CD4-positive, alpha-beta T cell (primary cell): Measurements from ENCODE around the gene P4HA1. TPM values are rescaled to one million over a fixed set of nuclear protein-coding genes. Genes with fewer than 3 reads are reported as not detected.
"Not testable (repeated sequence)": the region's sequence is repeated elsewhere in the genome, so short reads cannot be mapped to it uniquely, and the experiment has no call there.

ENCODE experiments used
- ATAC-seq: fragments of 200-7000 bp; cut with Tn5 transposase; one replicate; pipeline ENCODE4 v1.10.0; 2022; ENCODE audit warnings: mild to moderate bottlenecking; ENCODE audit not compliant: poor library complexity
- CTCF ChIA-PET: fragments of 350-600 bp; sonication (Branson Sonifier 250); formaldehyde crosslinking; loops from one replicate; lab custom pipeline; 2021; ENCODE audit warnings: antibody characterized with exemption, inconsistent platforms; lab: Charles Lee
- POLR2A ChIA-PET: fragments of 350-600 bp; sonication (Branson Sonifier 250); formaldehyde crosslinking; loops from one replicate; lab custom pipeline; 2021; ENCODE audit warnings: antibody characterized with exemption, inconsistent platforms; lab: Charles Lee
- DNase-seq, 14 experiments: peaks; one replicate each; pipeline ENCODE4 v3.0.0-alpha.2; 2013 to 2020; ENCODE audit warnings: mixed read lengths in 2 of 14
- H3K27ac ChIP-seq, 2 donors: one replicate each; pipeline versions ENCODE4 v1.5.1 to v1.7.0; 2013; ENCODE audit warnings: low read length in 2 of 2, low read depth in 1 of 2, mild to moderate bottlenecking in 1 of 2
- H3K27me3 ChIP-seq, 2 experiments: 1 replicate in 1 of 2; 2 replicates in 1 of 2; pipeline versions ENCODE4 v1.6.1 to v1.7.0; 2013; ENCODE audit warnings: low read length in 2 of 2, control low read depth in 1 of 2, mild to moderate bottlenecking in 1 of 2, moderate library complexity in 1 of 2; ENCODE audit not compliant: insufficient read depth in 2 of 2, control insufficient read depth in 1 of 2
- H3K36me3 ChIP-seq: one replicate; pipeline ENCODE4 v1.6.1; 2013; ENCODE audit warnings: low read length, control low read depth; ENCODE audit not compliant: insufficient read depth
- H3K4me1 ChIP-seq: one replicate; pipeline ENCODE4 v1.6.1; 2013; ENCODE audit warnings: low read length, control low read depth; ENCODE audit not compliant: insufficient read depth
- H3K4me3 ChIP-seq: one replicate; pipeline ENCODE4 v1.5.1; 2013; ENCODE audit warnings: mild to moderate bottlenecking, low read length, moderate library complexity
- H3K9me3 ChIP-seq, 2 experiments: 1 replicate in 1 of 2; 2 replicates in 1 of 2; pipeline versions ENCODE4 v1.6.1 to v1.7.0; 2013; ENCODE audit warnings: low read length in 2 of 2, mild to moderate bottlenecking in 2 of 2, control low read depth in 1 of 2, moderate library complexity in 1 of 2; ENCODE audit not compliant: control insufficient read depth in 1 of 2, insufficient read depth in 1 of 2
- H3K27ac Mint-ChIP-seq: one replicate; pipeline ENCODE4 v1.8.0; 2020; ENCODE audit warnings: mixed read lengths
- H3K27me3 Mint-ChIP-seq: one replicate; pipeline ENCODE4 v1.8.0; 2021; ENCODE audit warnings: mixed read lengths
- H3K36me3 Mint-ChIP-seq: one replicate; pipeline ENCODE4 v1.8.0; 2021; ENCODE audit warnings: low read depth, mixed read lengths
- H3K4me1 Mint-ChIP-seq: one replicate; pipeline ENCODE4 v1.8.0; 2021; ENCODE audit warnings: low read depth, mixed read lengths
- H3K4me3 Mint-ChIP-seq: one replicate; pipeline ENCODE4 v1.8.0; 2020; ENCODE audit warnings: mild to moderate bottlenecking, mixed read lengths
- H3K9me3 Mint-ChIP-seq: one replicate; pipeline ENCODE4 v1.8.0; 2020; ENCODE audit warnings: mixed read lengths
- intact Hi-C, 2 experiments: fragments of 100-400 bp; cut with DNase I in 1 of 2; cut with micrococcal nuclease in 1 of 2; formaldehyde crosslinking; loops; one replicate each; pipeline versions ENCODE4 v1.15.1 to v1.9.0; 2023 to 2025; cut with DNase I, micrococcal nuclease
- total RNA-seq, 174 experiments: library from RNA in 2 of 174; stranded (reverse) in 2 of 174; gene quantifications; one replicate each; pipeline ENCODE4 v1.2.3 and lab custom pipeline; 2021 to 2026
- TF ChIP-seq, protein P1 (sequence below): fragments of 200-600 bp; IDR thresholded peaks from one replicate; pipeline ENCODE4 v1.8.0; 2022; ENCODE audit warnings: antibody characterized with exemption, mild to moderate bottlenecking

Gene P4HA1
- total RNA-seq, 2 experiments from 2014 or later, result 9.0 to 9.1 TPM

DNA sequence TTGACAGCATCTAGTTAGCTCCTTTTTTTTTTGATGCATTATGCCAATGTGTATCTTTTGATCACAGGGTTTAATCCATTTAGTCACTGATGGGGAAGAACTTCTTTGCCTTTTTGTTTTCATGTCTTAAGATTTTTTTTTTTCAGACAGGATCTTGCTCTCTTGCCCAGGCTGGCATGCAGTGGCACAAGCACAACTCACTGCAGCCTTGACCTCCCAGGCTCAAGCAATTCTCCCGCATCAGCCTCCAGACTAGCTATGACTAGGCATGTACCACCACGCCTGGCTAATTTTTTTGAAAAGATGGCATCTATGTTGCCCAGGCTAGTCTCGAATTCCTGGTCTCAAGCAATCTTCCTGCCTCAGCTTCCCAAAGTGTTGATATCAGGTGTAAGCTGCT is 95.7 kb downstream of the P4HA1 start:
- Mint-ChIP-seq H3K36me3 (peaks cover 54% of the 10 kb centered on the region), H3K9me3 (peaks cover 4% of the 10 kb centered on the region), H3K4me3 (no peak overlapping the region), H3K4me1 (no peaks in the 10 kb centered on the region), H3K27me3 (no peaks in the 10 kb centered on the region), H3K27ac (no peak overlapping the region)
- Histone ChIP-seq H3K4me3 (no peak overlapping the region), H3K9me3 (peaks cover 0 to 8% of the 10 kb centered on the region in 2 experiments), H3K36me3 (peaks cover 11% of the 10 kb centered on the region), H3K4me1 (no peaks in the 10 kb centered on the region), H3K27ac (no peak overlapping the region), H3K27me3 (no peaks in the 10 kb centered on the region)
- DNase-seq (no peak), ATAC-seq (no peak)
- ChIA-PET POLR2A (no interaction called here), CTCF (no interaction called here)
- intact Hi-C loops, result no loop called here
- TF ChIP-seq, protein P1, sequence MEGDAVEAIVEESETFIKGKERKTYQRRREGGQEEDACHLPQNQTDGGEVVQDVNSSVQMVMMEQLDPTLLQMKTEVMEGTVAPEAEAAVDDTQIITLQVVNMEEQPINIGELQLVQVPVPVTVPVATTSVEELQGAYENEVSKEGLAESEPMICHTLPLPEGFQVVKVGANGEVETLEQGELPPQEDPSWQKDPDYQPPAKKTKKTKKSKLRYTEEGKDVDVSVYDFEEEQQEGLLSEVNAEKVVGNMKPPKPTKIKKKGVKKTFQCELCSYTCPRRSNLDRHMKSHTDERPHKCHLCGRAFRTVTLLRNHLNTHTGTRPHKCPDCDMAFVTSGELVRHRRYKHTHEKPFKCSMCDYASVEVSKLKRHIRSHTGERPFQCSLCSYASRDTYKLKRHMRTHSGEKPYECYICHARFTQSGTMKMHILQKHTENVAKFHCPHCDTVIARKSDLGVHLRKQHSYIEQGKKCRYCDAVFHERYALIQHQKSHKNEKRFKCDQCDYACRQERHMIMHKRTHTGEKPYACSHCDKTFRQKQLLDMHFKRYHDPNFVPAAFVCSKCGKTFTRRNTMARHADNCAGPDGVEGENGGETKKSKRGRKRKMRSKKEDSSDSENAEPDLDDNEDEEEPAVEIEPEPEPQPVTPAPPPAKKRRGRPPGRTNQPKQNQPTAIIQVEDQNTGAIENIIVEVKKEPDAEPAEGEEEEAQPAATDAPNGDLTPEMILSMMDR, result no peak

- no peaks in the 10 kb centered on the region for H3K36me3 ChIP-seq
- Mint-ChIP-seq H3K4me3 (no peak overlapping the region), H3K27me3 (no peaks in the 10 kb centered on the region), H3K27ac (no peak overlapping the region), H3K4me1 (no peaks in the 10 kb centered on the region), H3K36me3 (peaks cover 61% of the 10 kb centered on the region), H3K9me3 (peaks cover 4% of the 10 kb centered on the region)
- TF ChIP-seq, protein P1, result no peak
- H3K27ac ChIP-seq, result no peak overlapping the region
- H3K4me1 ChIP-seq, result no peaks in the 10 kb centered on the region
- intact Hi-C loops, result no loop called here
- ChIA-PET CTCF (no interaction called here), POLR2A (no interaction called here)
- no peak for DNase-seq
- H3K27me3 ChIP-seq, result no peaks in the 10 kb centered on the region
- no peak overlapping the region for H3K4me3 ChIP-seq
- no peak for ATAC-seq
- peaks cover 0 to 8% of the 10 kb centered on the region in 2 experiments for H3K9me3 ChIP-seq
These were observed 99.6 kb downstream of the P4HA1 start for GRCh38 chr10:72997099-72997498.

DNA sequence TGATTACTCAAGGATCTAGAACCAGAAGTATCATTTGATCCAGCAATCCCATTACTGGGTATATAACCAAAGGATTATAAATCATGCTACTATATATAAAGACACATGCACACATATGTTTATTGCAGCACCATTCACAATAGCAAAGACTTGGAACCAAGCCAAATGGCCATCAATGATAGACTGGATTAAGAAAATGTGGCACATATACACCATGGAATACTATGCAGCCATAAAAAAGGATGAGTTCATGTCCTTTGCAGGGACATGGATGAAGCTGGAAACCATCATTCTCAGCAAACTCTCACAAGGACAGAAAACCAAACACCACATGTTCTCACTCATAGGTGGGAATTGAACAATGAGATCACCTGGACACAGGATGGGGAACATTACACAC is 101.2 kb downstream of the P4HA1 start:
- H3K4me1 ChIP-seq, DNase-seq, H3K36me3 ChIP-seq, H3K27ac Mint-ChIP-seq, CTCF ChIA-PET, H3K9me3 ChIP-seq, POLR2A ChIA-PET, intact Hi-C loops, H3K27me3 ChIP-seq, H3K9me3 Mint-ChIP-seq, H3K27me3 Mint-ChIP-seq, H3K4me1 Mint-ChIP-seq, H3K4me3 Mint-ChIP-seq, ATAC-seq, H3K27ac ChIP-seq, H3K4me3 ChIP-seq: not testable (repeated sequence)
- peaks cover 65% of the 10 kb centered on the region for H3K36me3 Mint-ChIP-seq

- H3K4me1 Mint-ChIP-seq, H3K4me3 ChIP-seq, DNase-seq, intact Hi-C loops, H3K9me3 Mint-ChIP-seq, H3K27ac ChIP-seq, H3K27me3 ChIP-seq, H3K4me1 ChIP-seq, H3K27ac Mint-ChIP-seq, POLR2A ChIA-PET, H3K36me3 ChIP-seq, H3K27me3 Mint-ChIP-seq, H3K4me3 Mint-ChIP-seq, CTCF ChIA-PET, ATAC-seq, H3K9me3 ChIP-seq: not testable (repeated sequence)
- H3K36me3 Mint-ChIP-seq, result peaks cover 50% of the 10 kb centered on the region
These were observed 106.9 kb downstream of the P4HA1 start for GRCh38 chr10:72989771-72990170.

DNA sequence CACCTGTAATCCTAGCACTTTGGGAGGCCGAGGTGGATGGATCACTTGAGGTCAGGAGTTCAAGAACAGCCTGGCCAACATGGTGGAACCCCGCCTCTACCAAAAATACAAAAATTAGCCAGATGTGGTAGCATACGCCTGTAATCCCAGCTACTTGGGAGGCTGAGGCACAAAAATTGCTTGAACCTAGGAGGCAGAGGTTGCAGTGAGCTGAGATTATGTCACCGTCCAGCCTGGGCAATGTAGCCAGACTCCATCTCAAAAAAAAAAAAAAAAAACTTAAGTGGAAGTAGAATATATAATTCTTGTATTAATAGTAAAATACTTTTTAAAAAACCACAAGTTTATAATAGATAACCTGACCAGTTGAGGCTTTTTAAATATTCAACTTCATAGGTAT is 112.0 kb downstream of the P4HA1 start:
- POLR2A ChIA-PET, CTCF ChIA-PET, H3K4me1 Mint-ChIP-seq, H3K4me3 Mint-ChIP-seq, intact Hi-C loops, H3K36me3 ChIP-seq, H3K27ac Mint-ChIP-seq, H3K4me3 ChIP-seq, DNase-seq, ATAC-seq, H3K36me3 Mint-ChIP-seq, H3K4me1 ChIP-seq, H3K27me3 Mint-ChIP-seq, H3K27me3 ChIP-seq, H3K27ac ChIP-seq: not testable (repeated sequence)
- H3K9me3 ChIP-seq, result peaks cover 16 to 23% of the 10 kb centered on the region in 2 experiments
- peaks cover 13% of the 10 kb centered on the region for H3K9me3 Mint-ChIP-seq
